HepG2 (cell line): ENCODE results near the gene CPS1. TPM values are rescaled to one million over a fixed set of nuclear protein-coding genes. Genes with fewer than 3 reads are reported as not detected.
A peak's percentile ranks its signal among the peaks of the same experiment; 100 is the strongest.

Source experiments
- FOXK1 ChIP-seq: sonication (generic); formaldehyde crosslinking; IDR thresholded peaks from 2 replicates; pipeline ENCODE4 v1.4.0; 2020; ENCODE audit warnings: low read depth, missing genetic modification reagents, borderline replicate concordance
- KAT2B ChIP-seq: fragments of 150-350 bp; IDR thresholded peaks from 2 replicates; pipeline ENCODE4 v1.6.1; 2014; ENCODE audit warnings: low read depth, low read length, borderline replicate concordance
- MEIS1 ChIP-seq: sonication (generic); formaldehyde crosslinking; IDR thresholded peaks from 2 replicates; pipeline ENCODE4 v1.9.0; 2021; ENCODE audit warnings: mild to moderate bottlenecking, missing genetic modification reagents, moderate library complexity, borderline replicate concordance
- NCOA1 ChIP-seq: sonication (generic); formaldehyde crosslinking; IDR thresholded peaks from 2 replicates; pipeline ENCODE4 v1.9.0; 2021; ENCODE audit warnings: missing genetic modification reagents
- REL ChIP-seq: sonication (generic); formaldehyde crosslinking; conservative IDR thresholded peaks from 2 replicates; pipeline ENCODE4 v1.8.0; 2022; ENCODE audit warnings: mild to moderate bottlenecking, missing genetic modification reagents, moderate library complexity
- REPIN1 ChIP-seq: sonication (generic); formaldehyde crosslinking; IDR thresholded peaks from 2 replicates; pipeline ENCODE4 v1.8.0; 2022; ENCODE audit warnings: missing genetic modification reagents, low read depth, mild to moderate bottlenecking, borderline replicate concordance
- ZBTB7A ChIP-seq: sonication (generic); formaldehyde crosslinking; IDR thresholded peaks from 2 replicates; pipeline ENCODE4 v1.8.0; 2022; ENCODE audit warnings: mild to moderate bottlenecking, missing genetic modification reagents
- ZNF354B ChIP-seq: sonication (generic); formaldehyde crosslinking; IDR thresholded peaks from 2 replicates; pipeline ENCODE4 v1.8.0; 2022; ENCODE audit warnings: mild to moderate bottlenecking, missing genetic modification reagents
- polyA plus RNA-seq, 8 experiments: library from polyadenylated mRNA; depleted of rRNA in 3 of 8; stranded (reverse) in 7 of 8; unstranded in 1 of 8; fragments of >200 nt; fragmentation: Illumina TruSeq in 4 of 8; extraction: Trizol in 4 of 8; gene quantifications; 2 replicates each; pipeline versions ENCODE4 v1.2.1 to v1.2.3, GENCODE V29; 2011 to 2016; ENCODE audit warnings: low read depth in 4 of 8, missing spikeins in 1 of 8, mixed read lengths in 1 of 8; ENCODE audit not compliant: insufficient read depth in 1 of 8
- total RNA-seq, 5 experiments: library from RNA; depleted of rRNA; stranded (reverse); fragments of >200 nt; fragmentation: Illumina TruSeq; extraction: Trizol; gene quantifications; 2 replicates each; pipeline ENCODE4 v1.2.3, GENCODE V29; 2016; ENCODE audit warnings: low read depth in 1 of 5
- TF ChIP-seq, protein P1 (sequence below): sonication (generic); formaldehyde crosslinking; IDR thresholded peaks from 2 replicates; pipeline ENCODE4 v1.4.0; 2020; ENCODE audit warnings: missing genetic modification reagents
- TF ChIP-seq, protein P2 (sequence below): sonication (generic); formaldehyde crosslinking; IDR thresholded peaks from 2 replicates; pipeline ENCODE4 v1.4.0; 2020; ENCODE audit warnings: missing genetic modification reagents
- TF ChIP-seq, protein P3 (sequence below): sonication (generic); formaldehyde crosslinking; conservative IDR thresholded peaks from 2 replicates; pipeline ENCODE4 v1.8.1; 2023; ENCODE audit warnings: missing genetic modification reagents

The CPS1 gene
- total and polyA plus RNA-seq, 2 of the 13 experiments (the other 11 are each of a cell fraction or from before 2014, with no cell fraction given) = 24.4 to 51.7 TPM

DNA sequence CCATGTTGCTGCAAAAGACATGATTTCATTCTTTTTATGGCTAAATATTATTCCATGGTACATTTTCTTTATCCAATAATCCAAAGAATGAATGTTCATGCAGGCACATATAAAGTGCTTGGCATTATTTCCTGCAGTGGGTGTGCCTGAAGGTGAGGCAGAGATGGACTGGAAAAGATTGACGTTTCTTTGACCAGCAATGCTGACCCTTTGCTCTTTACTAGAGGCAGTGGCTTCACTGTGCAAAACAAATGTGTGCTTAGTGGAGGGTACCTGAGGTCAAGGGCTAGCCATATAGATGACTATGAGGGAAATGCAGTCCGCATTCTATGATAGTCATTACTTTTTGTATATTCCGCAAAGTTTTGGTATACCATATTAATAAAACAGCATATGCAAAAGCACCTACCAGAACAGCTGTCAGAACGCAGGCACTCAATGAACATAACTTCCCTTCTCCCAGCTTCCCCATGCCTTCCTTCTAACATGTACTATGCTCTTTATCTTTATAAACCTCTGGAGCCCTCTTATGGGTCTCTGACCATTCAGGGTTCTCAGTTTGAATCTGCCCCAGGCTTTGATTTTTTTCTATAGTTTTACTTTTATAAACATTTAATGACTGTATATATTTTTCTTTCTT lies 32.6 kb upstream of the CPS1 start (continued):
- TF ChIP-seq, protein P1, sequence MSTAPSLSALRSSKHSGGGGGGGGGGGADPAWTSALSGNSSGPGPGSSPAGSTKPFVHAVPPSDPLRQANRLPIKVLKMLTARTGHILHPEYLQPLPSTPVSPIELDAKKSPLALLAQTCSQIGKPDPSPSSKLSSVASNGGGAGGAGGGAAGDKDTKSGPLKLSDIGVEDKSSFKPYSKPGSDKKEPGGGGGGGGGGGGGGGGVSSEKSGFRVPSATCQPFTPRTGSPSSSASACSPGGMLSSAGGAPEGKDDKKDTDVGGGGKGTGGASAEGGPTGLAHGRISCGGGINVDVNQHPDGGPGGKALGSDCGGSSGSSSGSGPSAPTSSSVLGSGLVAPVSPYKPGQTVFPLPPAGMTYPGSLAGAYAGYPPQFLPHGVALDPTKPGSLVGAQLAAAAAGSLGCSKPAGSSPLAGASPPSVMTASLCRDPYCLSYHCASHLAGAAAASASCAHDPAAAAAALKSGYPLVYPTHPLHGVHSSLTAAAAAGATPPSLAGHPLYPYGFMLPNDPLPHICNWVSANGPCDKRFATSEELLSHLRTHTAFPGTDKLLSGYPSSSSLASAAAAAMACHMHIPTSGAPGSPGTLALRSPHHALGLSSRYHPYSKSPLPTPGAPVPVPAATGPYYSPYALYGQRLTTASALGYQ (CRISPR knock-in tag) = no peak
- no peak for TF ChIP-seq ZNF354B
- TF ChIP-seq ZBTB7A (CRISPR knock-in tag) = no peak
- TF ChIP-seq, protein P2, sequence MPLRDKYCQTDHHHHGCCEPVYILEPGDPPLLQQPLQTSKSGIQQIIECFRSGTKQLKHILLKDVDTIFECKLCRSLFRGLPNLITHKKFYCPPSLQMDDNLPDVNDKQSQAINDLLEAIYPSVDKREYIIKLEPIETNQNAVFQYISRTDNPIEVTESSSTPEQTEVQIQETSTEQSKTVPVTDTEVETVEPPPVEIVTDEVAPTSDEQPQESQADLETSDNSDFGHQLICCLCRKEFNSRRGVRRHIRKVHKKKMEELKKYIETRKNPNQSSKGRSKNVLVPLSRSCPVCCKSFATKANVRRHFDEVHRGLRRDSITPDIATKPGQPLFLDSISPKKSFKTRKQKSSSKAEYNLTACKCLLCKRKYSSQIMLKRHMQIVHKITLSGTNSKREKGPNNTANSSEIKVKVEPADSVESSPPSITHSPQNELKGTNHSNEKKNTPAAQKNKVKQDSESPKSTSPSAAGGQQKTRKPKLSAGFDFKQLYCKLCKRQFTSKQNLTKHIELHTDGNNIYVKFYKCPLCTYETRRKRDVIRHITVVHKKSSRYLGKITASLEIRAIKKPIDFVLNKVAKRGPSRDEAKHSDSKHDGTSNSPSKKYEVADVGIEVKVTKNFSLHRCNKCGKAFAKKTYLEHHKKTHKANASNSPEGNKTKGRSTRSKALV = no peak
- no peak for TF ChIP-seq NCOA1
- no peak for TF ChIP-seq KAT2B
- 0 out of 2 replicates have a peak, but pooled peaks have one; percentile 54 for TF ChIP-seq FOXK1 (CRISPR knock-in tag)
- TF ChIP-seq REPIN1 (CRISPR knock-in tag) = no peak
- TF ChIP-seq, protein P3, sequence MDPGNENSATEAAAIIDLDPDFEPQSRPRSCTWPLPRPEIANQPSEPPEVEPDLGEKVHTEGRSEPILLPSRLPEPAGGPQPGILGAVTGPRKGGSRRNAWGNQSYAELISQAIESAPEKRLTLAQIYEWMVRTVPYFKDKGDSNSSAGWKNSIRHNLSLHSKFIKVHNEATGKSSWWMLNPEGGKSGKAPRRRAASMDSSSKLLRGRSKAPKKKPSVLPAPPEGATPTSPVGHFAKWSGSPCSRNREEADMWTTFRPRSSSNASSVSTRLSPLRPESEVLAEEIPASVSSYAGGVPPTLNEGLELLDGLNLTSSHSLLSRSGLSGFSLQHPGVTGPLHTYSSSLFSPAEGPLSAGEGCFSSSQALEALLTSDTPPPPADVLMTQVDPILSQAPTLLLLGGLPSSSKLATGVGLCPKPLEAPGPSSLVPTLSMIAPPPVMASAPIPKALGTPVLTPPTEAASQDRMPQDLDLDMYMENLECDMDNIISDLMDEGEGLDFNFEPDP = no peak
- peak; percentile 75; the same call in 1 of the 2 replicates for TF ChIP-seq MEIS1 (CRISPR knock-in tag)
- TF ChIP-seq REL = no peak
